Measurements from ENCODE around the gene SPATA45. TPM values are rescaled to one million over a fixed set of nuclear protein-coding genes. Genes with fewer than 3 reads are reported as not detected.

SPATA45 gene
- not detected in 2 replicates for total RNA-seq

GRCh38 chr1:212847549-212847948 is at the start of gene SPATA45:
Gene SPATA45 (minus strand): TSS chr1:212847649. CDS start chr1:212836149, 11,500 bp downstream.

DNA sequence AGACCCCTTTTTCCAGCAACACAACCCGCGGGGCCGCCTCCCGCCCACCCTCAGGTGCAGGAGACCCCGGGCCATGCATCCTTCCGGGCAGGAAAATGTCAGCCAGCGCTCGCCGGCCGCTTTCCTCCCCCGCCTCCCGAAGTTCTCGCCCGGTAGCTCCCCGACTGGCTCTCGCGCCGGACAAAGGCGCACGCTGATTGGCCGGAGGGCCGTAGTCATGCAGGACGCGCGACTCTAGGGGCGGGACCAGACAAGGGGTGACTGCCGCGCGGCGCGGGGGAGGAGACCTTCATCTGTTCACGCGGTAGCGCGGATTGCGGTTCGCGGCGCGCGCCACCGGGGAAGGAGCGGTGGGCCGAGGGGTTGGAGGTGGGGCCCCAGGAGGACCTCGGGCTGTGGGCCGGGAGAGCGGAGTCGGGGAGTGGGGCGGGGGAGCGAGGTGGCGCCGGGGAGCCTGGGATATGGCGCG is 10.6 kb upstream of the SPATA45 start, which contains the start of gene FLVCR1:
Gene FLVCR1 (plus strand): TSS at position 284 of the 469 bp plus-strand sequence. CDS start 178 bp downstream, at position 462.

GRCh38 chr1:212791676-212792395 is 55.6 kb downstream of the SPATA45 start, which contains the start of the genes NSL1 and TATDN3:
Gene NSL1 (minus strand): TSS chr1:212791777. CDS start chr1:212791763, 14 bp downstream.
Gene TATDN3 (plus strand): TSS chr1:212791894. CDS start chr1:212791922, 28 bp downstream.

Other genes with a start within 250 kb of the SPATA45 start
- 4.4 and 5.2 TPM in 2 replicates for gene ATF3, start 238.9 kb downstream of the SPATA45 start, total RNA-seq
- gene BATF3, start 147.8 kb downstream of the SPATA45 start, total RNA-seq = 0.26 and 0.47 TPM in 2 replicates
- 20.7 and 22.1 TPM in 2 replicates for gene NSL1, start 55.9 kb downstream of the SPATA45 start, total RNA-seq
- gene TATDN3, start 55.8 kb downstream of the SPATA45 start, total RNA-seq = 15.4 and 19.7 TPM in 2 replicates
- gene FLVCR1, start 10.6 kb upstream of the SPATA45 start, total RNA-seq = 5.4 and 6.1 TPM in 2 replicates
- 1.1 and 3.7 TPM in 2 replicates for gene VASH2, start 102.9 kb upstream of the SPATA45 start, total RNA-seq
- gene ANGEL2, start 168.2 kb upstream of the SPATA45 start, total RNA-seq = 36.0 and 46.3 TPM in 2 replicates
- gene RPS6KC1, start 203.6 kb upstream of the SPATA45 start, total RNA-seq = 22.3 and 35.9 TPM in 2 replicates